Left forelimb (tissue), 1 donor: ENCODE measurements around the gene CRAMP1.

Experiments used
- DNase-seq: peaks from one replicate; pipeline ENCODE4 v3.0.0-alpha.2; 2018; ENCODE audit warnings: low spot score

Gene CRAMP1

DNA sequence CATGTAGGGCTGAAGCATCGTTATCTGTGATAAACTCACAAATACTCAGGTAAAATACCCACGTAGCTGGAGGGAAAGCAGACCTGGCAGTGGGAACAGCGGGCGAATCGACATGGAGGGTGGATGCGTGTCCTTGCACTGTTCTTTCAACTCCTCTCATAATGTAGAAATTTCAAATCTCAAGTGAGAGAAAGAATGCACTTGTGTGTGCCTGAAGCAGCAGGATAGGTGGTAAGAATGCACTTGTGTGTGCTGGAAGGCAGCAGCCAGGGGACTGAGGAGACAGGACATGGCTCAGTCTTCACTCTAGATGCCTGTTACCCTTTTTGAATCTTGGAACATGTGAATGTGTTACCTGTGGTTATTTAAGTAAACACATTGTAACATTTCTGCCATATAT is 10.7 kb upstream of the CRAMP1 start:
- DNase-seq, result no peak

DNA sequence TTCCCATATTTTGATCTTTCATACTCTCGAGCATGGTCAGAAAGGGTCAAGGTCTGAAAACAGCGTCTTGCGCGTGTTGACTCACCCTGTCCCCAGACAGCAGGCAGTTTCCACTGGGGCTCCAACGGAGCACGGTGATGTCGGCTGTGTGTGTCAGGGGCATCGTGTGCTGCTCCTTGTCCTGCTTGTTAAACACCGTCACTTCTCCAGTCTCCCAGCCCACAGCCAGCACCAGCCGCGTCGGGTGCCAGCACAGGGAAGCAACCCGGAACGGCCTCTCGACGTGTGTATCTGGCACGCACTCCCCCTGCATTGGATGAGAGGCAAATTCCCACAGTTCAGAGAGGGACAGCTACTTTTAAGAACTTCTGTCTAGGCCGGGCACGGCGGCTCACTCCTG is 9.9 kb upstream of the CRAMP1 start:
- DNase-seq, result no peak

DNA sequence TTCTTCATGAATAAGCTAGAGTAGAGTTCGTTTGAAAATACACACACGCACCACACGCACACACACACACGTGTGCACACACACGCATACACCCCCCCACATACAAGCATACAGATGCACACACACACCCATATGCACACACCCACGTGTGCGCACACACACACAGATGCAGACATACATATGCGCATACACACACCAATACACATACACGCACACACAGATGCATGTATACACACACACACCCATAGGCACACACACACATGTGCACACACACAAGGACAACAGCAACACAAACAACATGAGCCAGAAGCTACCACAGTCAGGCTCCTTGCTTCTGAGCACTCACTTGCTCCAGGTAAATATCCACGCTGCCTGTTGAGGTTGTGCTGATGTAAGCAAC is 5.4 kb upstream of the CRAMP1 start:
- no peak for DNase-seq

DNA sequence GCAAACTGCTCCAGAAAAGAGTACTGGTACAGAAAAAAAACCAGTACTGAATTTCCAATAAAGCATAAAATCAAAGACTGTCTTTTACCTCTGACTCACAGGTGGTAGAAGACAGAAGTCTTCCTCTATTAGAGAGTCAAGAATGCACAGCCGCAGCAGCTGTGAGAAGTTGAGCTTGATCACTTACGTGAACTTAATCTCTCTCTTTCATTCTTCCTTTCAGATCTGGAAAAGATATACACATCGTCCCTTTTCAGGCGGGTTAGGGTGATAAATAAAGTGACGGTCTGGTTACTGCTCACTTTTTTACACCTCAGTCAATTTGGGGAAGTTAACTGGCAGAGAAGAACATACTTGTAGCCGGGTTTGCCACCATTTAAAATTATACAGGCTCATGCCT is 4.2 kb upstream of the CRAMP1 start:
- no peak for DNase-seq

DNA sequence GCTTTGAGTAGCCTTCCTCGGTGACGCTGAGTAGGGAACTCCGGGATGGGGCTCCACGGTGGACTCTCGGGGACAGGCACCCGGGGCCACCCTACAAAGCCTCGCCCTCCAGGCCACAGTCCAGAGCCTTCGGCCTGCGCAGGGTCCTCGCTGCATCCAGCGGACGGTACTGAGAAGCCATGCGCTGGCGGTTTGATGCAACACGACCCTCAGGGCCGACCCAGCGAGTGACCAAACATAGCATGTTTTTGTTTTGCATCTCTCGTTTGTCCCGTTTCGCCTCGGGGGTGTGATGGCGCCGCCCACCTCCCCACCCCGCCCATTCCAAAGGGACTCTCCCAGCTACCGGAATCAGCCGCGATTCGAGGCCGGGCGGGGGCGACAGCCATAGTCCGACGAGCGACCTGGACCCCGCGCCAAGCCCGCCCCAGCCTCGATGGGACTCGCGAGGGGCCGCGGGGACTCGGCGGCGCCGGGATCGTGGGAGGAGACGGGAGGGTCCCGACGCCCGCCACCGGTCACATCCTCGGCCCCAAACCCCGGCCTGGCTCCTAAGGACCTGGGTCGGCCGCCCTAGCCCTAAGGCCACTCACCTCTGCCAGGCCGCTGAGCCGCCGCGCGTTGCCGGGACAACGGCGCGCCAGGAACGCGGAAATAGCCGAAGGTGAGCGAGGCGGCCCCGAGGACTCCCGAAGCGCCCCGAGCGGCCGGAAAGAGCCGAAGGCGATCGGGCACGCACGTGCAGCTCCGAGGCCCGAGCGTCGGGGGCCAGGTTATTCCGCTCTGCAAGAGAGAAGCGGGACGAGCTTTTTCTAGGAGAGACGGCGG is 1.9 kb upstream of the CRAMP1 start:
- peak; percentile 94 for DNase-seq

DNA sequence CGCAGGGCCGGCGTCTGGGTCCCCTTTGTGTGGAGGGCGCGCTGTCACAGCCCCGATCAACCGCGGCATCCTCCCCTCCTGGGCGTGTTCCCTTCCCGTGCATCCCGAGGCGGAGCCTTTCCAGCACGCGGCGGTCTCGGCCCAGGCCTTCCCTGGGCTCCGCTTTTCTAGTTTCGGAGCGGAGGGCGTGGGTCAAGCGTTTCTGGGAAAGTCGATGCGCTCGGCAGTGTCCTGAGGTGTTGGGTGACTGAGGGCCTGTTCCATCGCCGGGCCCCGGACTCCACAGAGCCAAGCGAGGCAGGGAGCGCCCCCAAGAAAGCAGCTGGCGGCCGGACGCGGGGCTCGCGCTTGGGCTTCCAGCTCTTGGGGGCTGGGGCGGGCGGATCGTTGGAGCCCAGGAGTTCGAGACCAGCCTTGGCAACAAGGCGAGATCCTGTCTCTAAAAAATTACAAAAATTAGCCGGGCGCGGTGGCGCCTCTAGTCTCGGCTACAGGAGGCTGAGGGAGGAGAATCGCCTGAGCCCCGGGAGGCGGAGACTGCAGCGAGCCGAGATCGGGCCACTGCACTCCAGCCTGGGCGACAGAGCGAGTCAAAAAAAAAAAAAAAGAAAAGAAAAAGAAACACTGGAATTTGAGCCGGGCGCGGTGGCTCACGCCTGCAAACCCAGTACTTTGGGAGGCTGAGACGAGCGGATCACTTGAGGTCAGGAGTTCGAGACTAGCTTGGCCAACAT is 1.1 kb upstream of the CRAMP1 start:
- no peak for DNase-seq

DNA sequence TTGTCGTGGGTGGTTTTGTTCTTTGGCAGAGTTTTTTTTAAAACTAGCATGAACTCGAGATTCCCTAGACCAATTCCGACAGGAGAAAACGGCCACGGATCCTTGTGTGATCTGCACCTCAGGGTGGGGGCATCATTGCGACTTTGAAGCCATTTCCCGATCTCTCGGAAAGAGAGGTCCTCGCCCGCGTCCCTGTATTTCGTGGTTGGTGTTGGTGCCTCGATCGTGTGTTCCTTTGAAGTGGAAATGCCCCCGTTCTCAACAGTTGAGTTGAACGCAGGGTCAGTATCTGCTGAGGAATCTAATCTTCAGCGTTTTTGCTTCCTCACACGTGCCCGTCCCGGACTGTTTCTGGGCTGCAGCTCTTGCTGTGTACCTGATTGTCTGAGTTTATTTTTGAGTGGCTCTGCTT is 1.1 kb downstream of the CRAMP1 start:
- DNase-seq, result no peak

DNA sequence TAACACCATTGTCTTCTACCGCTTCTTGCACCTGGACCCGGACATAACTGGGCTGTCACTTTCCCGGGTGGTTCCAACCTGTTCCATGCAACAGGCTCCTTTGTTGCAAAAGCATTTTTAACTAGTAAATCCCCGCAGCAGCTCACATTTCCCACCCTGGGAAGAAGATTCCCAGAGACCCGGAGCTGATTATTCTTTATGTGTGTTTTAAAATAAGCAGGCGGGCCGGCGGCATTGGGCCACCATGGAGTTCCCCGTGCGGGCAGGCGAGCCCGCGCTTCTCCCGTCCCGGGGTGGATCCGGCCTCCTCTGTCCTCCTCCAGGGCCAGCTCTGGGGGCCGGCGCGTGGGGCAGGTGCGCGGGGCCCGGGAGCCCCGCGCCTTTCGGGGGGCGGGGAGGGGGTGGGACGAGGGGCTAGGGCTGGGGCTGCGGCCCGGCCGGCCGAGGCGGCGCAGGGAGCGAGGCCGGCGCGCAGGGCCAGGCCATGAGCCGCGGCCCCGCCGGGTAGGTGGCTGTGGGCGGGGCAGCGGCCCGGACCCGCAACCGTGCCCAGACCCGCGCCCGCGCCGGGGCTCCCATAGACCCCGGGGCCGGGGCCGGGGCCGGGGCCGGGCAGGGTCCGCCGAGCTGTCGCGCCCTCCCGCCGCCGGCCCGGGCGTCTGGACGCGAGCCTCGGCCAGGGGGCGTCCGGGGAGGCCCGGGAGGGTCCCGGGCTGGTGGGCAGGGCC is 1.7 kb downstream of the CRAMP1 start:
- no peak for DNase-seq

DNA sequence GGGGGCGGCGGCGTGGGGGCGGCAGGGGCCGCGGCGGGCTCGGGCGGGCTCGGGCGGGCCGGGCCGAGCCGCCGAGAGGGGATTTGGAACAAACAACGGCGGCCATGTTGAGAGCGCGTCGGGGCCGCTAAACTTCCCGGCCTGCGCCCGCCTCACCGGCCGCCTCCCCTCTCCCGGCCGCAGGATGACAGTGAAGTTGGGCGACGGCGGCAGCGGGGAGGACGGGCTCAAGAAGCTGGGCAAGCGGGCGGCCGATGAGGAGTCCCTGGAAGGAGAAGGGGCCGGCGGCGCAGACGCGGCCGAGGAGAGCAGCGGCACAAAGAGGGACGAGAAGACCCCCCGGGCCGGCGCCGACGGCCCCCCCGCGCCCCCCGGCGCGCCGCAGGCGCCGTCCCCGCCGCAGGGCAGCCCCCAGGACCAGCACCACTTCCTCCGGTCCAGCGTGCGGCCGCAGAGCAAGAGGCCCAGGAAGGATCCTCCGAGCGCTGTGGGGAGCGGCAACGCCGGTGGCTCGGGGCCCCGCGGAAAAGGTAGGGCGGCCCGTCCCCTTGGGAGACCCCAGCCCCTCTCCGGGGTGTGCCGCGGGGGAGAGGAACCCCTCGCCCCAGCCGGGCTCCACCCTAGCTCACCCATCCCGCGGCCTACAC is 2.4 kb downstream of the CRAMP1 start:
- no peak for DNase-seq

DNA sequence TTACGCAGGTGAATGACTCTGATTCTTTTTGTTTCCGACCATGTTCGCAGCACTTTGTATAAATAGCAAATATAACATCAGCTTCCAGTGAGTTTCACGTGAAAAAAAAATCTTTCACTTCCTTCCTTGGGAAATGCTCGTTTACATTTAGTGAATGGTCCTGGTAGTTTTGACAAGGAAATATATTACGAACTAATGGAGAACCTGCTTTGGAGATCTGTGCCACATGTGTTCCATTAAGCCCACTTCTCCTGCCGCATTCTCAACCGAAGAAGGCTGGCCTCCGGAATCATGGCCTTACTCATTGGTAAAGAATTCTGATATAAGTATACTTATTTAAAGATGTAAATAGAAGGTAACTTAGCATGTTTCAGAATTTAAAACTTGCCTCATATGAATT is 3.6 kb downstream of the CRAMP1 start:
- no peak for DNase-seq

DNA sequence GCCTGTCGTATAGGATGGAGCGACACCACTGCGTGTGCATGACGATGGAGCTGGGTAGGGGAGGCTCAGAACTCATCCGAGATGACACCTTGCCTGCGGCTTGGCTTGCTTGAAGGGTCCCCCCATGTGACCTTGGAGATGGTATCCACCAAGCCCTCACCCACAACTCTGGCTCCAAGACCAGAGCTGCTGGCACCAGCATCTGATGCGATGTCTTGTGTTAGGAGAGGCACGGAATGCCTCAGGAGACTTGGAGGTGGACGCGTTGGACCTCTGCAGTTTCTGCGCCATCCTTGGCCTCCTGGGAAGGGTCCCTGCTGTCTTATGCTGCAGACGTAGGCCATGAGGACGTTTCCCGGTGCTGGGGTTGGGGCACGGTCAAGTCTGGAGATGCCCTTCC is 7.8 kb downstream of the CRAMP1 start:
- DNase-seq, result no peak

DNA sequence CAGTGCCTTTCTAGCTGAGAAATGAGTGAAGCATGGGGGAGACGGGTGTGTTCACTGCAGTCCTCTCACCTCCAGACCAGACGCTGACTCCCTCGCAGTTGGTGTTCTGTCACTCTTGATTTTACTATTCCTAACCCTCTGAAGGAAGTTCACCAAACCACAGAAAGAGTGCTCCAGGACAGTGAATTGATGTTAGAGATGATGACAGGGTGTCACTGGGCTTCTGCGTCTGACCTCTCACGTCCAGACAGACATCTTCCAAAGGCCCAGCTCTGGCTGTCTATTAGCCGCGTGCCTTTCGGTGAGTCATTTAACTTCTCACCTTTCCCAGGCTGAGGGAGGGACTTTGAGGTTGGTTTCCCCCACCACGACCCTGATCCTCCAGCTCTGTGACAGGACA is 8.2 kb downstream of the CRAMP1 start:
- DNase-seq, result no peak

DNA sequence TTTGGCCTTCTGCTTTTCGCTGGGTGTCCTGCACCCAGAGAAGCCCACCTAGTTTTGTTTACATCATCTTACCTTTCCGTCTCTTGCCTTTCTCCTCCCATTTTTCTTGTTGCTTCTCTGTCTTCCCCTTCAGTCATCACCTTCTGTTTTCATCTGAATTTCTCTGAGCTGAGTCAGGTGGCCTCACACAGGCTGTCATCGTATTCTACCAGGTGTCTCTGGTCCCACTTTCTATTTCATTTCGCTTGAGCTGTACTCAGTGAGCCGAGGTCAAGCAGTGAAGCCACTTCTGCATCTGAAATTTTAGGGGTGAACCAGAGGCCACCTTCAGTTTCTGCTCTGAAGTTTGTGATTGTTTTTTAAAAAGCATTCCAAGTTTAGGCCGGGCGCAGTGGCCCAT is 9.7 kb downstream of the CRAMP1 start:
- no peak for DNase-seq

DNA sequence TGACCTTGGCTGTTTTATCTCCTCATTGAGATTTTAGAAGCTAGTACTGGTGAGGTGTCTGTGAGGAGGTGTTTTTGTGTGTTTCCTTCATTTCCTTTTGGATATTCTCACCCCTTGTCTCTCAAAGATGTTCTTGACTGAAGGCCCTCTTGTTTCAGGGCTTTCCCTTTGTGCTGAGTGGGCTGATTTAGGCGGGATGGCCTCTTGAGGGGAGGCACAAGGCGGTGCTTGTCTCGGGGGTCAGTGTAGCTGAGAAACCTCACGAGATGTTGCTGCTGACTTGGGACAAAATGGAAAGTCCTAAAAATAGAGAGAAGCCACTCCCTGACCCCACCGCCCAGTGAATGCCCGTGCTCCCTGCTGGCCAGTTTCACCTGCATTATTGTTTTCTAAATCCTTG is 14.2 kb downstream of the CRAMP1 start:
- DNase-seq, result no peak

DNA sequence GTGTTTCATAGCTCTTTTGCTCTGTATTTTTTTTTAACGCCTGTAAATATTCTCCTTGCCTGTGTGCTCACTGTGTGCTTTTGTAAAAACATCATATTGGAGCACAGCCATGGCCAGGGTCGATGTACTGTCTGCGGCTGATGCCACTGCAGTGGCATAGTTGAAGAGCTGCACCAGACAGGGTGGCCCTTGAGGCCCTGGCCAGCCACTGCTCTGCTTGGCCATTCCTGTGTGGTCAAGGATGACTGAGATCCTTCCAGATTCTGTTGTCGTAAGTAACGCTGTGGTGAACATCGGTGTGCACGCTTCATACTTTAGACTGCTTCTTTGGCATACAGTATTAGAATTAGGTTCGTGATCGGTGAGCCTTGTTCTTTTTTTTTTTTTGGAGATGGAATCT is 14.6 kb downstream of the CRAMP1 start:
- DNase-seq, result no peak

DNA sequence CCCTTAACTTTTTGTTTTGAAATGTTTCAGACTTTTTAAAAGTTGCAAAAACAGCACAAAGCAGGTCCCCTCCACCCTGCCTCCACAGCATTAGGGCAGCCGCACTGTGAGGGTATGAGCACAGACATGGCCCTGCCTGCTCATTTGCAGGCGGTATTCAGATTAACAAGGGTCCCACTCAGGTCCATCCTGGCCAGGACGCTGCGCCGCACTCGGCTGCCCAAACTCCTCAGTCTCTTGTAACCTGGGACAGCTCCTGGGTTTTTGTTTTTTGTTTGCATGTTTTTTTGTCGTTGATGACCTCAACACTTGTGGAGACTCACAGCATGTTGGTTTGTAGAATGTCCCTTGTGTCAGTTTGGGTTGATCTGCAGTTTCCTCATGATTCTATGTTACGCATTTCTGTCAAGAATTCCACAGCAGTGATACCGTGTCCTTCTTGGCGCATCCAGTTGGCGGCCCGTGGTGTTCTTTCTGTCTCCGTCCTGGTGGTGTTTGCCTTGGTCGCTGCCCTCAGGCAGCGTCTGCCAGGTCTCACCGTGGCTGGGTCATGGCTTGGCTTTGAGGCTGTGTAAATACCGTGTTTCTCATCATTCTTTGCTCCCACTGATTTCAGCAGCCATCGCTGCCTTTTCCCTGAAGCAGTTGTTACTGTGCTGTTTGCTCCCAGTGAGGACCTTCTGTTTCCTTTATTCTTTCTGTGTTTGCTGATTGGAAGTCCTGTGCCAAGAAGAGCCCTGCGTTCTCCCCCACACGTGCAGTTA is 18.5 kb downstream of the CRAMP1 start:
- no peak for DNase-seq

DNA sequence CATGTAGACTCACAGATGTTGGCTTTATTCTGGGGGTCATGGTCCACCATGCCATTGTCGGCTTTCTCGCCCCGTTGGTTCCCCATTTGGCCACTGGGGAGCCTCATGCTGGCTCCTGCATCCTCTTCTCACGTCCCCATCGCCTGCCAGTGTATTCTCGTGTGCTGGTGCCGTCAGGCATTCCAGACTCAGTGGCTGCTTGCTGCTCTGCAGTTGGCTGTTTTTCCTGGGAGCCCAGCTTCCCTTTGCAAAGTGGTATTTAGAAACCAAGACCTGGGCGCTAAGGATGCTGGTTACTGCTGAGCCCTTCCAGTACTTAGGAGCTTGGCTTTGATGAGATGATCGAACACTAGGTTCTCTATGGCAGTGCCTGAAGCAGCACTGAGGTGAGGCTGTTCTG is 19.1 kb downstream of the CRAMP1 start:
- DNase-seq, result no peak

DNA sequence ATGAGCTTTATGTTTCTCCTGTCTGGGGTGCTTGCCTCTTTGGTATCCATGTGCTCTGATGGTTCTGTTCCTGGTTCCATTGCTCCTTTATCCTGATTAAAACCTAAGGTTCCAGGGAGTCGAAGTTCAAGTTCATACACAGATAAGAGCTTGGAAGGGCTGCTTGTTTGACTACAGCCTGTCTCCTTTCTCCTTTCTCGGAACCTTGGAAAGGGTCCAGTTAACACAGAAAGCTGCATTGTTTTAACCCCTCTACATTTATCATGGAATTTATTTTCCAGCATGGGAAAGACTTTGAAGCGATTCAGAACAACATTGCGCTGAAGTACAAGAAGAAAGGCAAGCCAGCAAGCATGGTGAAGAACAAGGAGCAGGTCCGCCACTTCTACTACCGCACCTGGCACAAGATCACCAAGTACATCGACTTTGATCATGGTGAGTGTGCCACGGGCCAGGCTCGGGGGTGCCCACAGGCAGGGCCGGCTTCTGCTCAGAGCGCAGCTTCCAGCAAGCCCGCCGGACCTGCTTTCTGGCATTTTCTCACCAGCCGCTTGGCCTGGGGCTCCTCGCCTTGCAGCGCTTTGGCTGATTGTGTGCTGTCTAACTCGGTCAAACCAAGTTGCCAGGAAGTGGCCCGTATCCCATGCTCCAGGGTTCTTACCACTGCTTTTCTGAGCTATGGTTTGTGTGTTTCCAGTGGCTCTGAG is 19.9 kb downstream of the CRAMP1 start:
- no peak for DNase-seq

DNA sequence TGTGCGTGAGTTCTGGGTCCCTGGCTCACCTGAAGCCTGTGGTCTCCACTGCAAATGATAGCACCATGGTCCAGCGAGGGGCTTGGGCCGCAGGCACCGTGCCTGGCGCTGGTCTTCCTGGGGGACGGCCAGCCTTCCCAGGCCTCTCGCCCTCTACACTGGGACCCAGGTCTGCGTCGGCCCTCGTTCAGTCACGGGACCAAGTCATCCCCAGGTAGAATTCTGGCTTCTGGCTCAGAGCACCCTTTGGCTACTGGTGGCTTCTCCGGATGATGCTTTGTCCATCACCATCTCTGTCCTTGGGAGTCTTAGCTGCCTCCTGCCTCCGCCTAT is 20.4 kb downstream of the CRAMP1 start:
- DNase-seq, result no peak

DNA sequence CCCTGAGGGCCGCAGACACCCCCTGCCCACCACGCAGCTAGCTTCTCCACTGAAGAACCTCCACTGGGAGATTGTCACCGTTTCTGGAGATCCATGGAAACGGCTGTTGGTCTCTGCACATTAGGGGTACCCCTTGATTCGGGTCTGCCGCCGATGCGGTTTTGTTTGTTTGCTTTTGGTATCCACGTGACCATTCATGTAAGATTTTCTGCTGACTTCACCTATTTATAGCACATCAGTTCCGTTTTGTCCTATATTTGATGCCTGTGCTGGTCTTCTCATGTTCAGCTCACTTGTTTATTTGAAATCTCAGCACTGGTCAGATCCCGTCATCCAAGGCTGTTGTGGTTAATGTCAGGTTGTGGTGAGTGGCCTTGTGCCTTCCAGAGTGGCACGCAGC is 21.1 kb downstream of the CRAMP1 start:
- DNase-seq, result no peak

DNA sequence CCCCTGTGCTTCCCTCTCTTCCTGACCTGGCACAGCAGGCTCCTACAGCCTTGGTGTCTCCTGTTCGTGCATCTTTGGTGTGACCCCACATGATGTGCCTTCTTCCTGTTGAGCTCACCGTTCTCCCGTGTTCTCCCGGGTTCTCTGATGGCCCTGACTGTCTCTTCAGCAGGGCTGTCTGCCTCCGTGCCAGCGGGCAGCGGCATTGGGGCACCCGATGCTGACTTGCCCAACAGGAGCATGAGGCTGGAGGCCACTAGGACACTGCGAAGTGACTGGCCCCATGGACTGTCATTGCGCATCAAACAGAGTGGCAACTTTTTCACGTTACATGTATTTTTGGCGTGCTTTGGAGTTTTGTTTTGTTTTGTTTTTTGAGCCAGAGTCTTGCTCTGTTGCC is 22.4 kb downstream of the CRAMP1 start:
- DNase-seq, result no peak
